WTC11 (cell line): ENCODE data around the gene SELENOH. TPM values are rescaled to one million over a fixed set of nuclear protein-coding genes. Genes with fewer than 3 reads are reported as not detected.

Experiments
- GTF2I ChIP-seq: fragments of 250-450 bp; sonication (Bioruptor Pico); conservative IDR thresholded peaks from 2 replicates; pipeline ENCODE4 v1.4.0; 2021; ENCODE audit warnings: mild to moderate bottlenecking
- MXD4 ChIP-seq: fragments of 250-450 bp; sonication (Bioruptor Pico); IDR thresholded peaks from 2 replicates; pipeline ENCODE4 v1.8.0; 2021; ENCODE audit warnings: mild to moderate bottlenecking, moderate library complexity, borderline replicate concordance
- NR1H2 ChIP-seq: sonication (generic); formaldehyde crosslinking; IDR thresholded peaks from 2 replicates; pipeline ENCODE4 v1.9.0; 2021; ENCODE audit warnings: mild to moderate bottlenecking, moderate library complexity, missing genetic modification reagents
- ZBTB21 ChIP-seq: sonication (generic); formaldehyde crosslinking; IDR thresholded peaks from 2 replicates; pipeline ENCODE4 v1.8.1; 2023; ENCODE audit warnings: mild to moderate bottlenecking, missing genetic modification reagents, borderline replicate concordance
- ZNF138 ChIP-seq: sonication (generic); formaldehyde crosslinking; conservative IDR thresholded peaks from 2 replicates; pipeline ENCODE4 v1.8.1; 2022; ENCODE audit warnings: mild to moderate bottlenecking, moderate library complexity, missing genetic modification reagents
- ZNF219 ChIP-seq: sonication (generic); formaldehyde crosslinking; IDR thresholded peaks from 2 replicates; pipeline ENCODE4 v1.8.0; 2023; ENCODE audit warnings: missing genetic modification reagents, mild to moderate bottlenecking, borderline replicate concordance
- total RNA-seq: library from RNA; stranded (reverse); gene quantifications from 3 replicates; pipeline ENCODE4 v1.2.3, GENCODE V29; 2021

The SELENOH gene
- total RNA-seq, 1 experiment from 2014 or later: 251 TPM

GRCh38 chr11:57792870-57793269, 51.6 kb downstream of the SELENOH start (continued):
- TF ChIP-seq ZBTB21 (CRISPR knock-in tag) (no peak), NR1H2 (CRISPR knock-in tag) (no peak), ZNF219 (CRISPR knock-in tag) (no peak), MXD4 (no peak), GTF2I (CRISPR knock-in tag) (no peak), ZNF138 (no peak)

Other genes starting within 250 kb of the SELENOH start
- 20.5 to 27.1 TPM (median 21.5 TPM) in 3 replicates for gene SLC43A1, start 225.8 kb upstream of the SELENOH start, total RNA-seq
- gene TIMM10, start 210.7 kb upstream of the SELENOH start, total RNA-seq: 63.5 to 92.8 TPM (median 68.4 TPM) in 3 replicates
- 0.26 to 0.39 TPM (median 0.34 TPM) in 3 replicates for gene SMTNL1, start 203.9 kb upstream of the SELENOH start, total RNA-seq
- 38.8 to 48.5 TPM (median 47.4 TPM) in 3 replicates for gene UBE2L6, start 173.8 kb upstream of the SELENOH start, total RNA-seq
- gene SERPING1, start 143.8 kb upstream of the SELENOH start, total RNA-seq: 49.1 to 51.8 TPM (median 50.2 TPM) in 3 replicates
- gene YPEL4, start 91.6 kb upstream of the SELENOH start, total RNA-seq: 0.15 to 0.30 TPM in 2 of 3 replicates, not detected in the other
- 24.5 to 26.3 TPM (median 24.6 TPM) in 3 replicates for gene CLP1, start 83.7 kb upstream of the SELENOH start, total RNA-seq
- gene ZDHHC5, start 73.4 kb upstream of the SELENOH start, total RNA-seq: 49.3 to 51.6 TPM (median 50.5 TPM) in 3 replicates
- gene MED19, start 29.3 kb upstream of the SELENOH start, total RNA-seq: 18.0 to 19.9 TPM (median 19.1 TPM) in 3 replicates
- 84.9 to 85.7 TPM (median 85.4 TPM) in 3 replicates for gene TMX2, start 28.9 kb upstream of the SELENOH start, total RNA-seq
- gene BTBD18, start 10.3 kb downstream of the SELENOH start, total RNA-seq: 0.09 to 0.14 TPM in 2 of 3 replicates, not detected in the other
- gene CTNND1, start 20.3 kb downstream of the SELENOH start, total RNA-seq: 164 to 165 TPM (median 164 TPM) in 3 replicates